ENCODE measurements around the gene FBXO31. TPM values are rescaled to one million over a fixed set of nuclear protein-coding genes. Genes with fewer than 3 reads are reported as not detected.

The FBXO31 gene
- total and polyA plus RNA-seq, 9 of the 15 experiments (the other 6 are each of a cell fraction or from before 2014, with no cell fraction given) = 0.18 to 33.3 (median 10.9) TPM

- TF ChIP-seq TCF15 (CRISPR knock-in tag; IDR thresholded peaks at IDR 0.05) = no peak
- TF ChIP-seq VEZF1 (CRISPR knock-in tag; IDR thresholded peaks at IDR 0.05) = no peak
- TF ChIP-seq MAFF (IDR thresholded peaks at IDR 0.05; ENCODE audit: low read length) = no peak
- 0 out of 2 replicates have a peak, but pooled peaks have one; percentile 10 for TF ChIP-seq DEAF1 (CRISPR knock-in tag; IDR thresholded peaks at IDR 0.05)
- TF ChIP-seq SAFB (IDR thresholded peaks at IDR 0.05; ENCODE audit: borderline replicate concordance, low read depth, low read length) = peak; percentile 93
- TF ChIP-seq HDAC6 (IDR thresholded peaks at IDR 0.05; ENCODE audit: low read depth, low read length) = no peak
- TF ChIP-seq COPS2 (conservative IDR thresholded peaks at IDR 0.05) = no peak
- no peak for TF ChIP-seq TBL1XR1 (IDR thresholded peaks at IDR 0.05; ENCODE audit: low read length in 2 of 2)
- TF ChIP-seq ZNF511 (CRISPR knock-in tag; IDR thresholded peaks at IDR 0.05) = 0 out of 2 replicates have a peak, but pooled peaks have one; percentile 2
- no peak for TF ChIP-seq TFAM (CRISPR knock-in tag; conservative IDR thresholded peaks at IDR 0.05)
- TF ChIP-seq ZNF175 (CRISPR knock-in tag; IDR thresholded peaks at IDR 0.05; ENCODE audit: low read depth) = peak; percentile 49; the same call in 1 of the 2 replicates
- TF ChIP-seq ZNF766 (CRISPR knock-in tag; conservative IDR thresholded peaks at IDR 0.05) = peak; percentile 35; the same call in 1 of the 2 replicates
- no peak for TF ChIP-seq XRCC5 (IDR thresholded peaks at IDR 0.05; ENCODE audit: low read depth, low read length)
- no peak for TF ChIP-seq ATF2 (CRISPR knock-in tag; IDR thresholded peaks at IDR 0.05)
- TF ChIP-seq KAT7 (CRISPR knock-in tag; IDR thresholded peaks at IDR 0.05; ENCODE audit: borderline replicate concordance) = peak; percentile 98
- TF ChIP-seq NFRKB (IDR thresholded peaks at IDR 0.05; ENCODE audit: low read depth) = peak; percentile 76; the same call in 1 of the 2 replicates
- TF ChIP-seq IFI16 (CRISPR knock-in tag; IDR thresholded peaks at IDR 0.05) = no peak
- TF ChIP-seq ZC3H8 (IDR thresholded peaks at IDR 0.05) = no peak
- TF ChIP-seq ETS2 (tag; IDR thresholded peaks at IDR 0.05; ENCODE audit: borderline replicate concordance, poor library complexity, severe bottlenecking) = no peak
- TF ChIP-seq ZNF165 (CRISPR knock-in tag; IDR thresholded peaks at IDR 0.05; ENCODE audit: borderline replicate concordance) = no peak
- TF ChIP-seq TSC22D4 (tag; IDR thresholded peaks at IDR 0.05) = no peak
- 0 out of 2 replicates have a peak, but pooled peaks have one; percentile 4 for TF ChIP-seq ZNF133 (CRISPR knock-in tag; IDR thresholded peaks at IDR 0.05)
- TF ChIP-seq RFX7 (CRISPR knock-in tag; IDR thresholded peaks at IDR 0.05) = no peak
- TF ChIP-seq ETV5 (CRISPR knock-in tag; IDR thresholded peaks at IDR 0.05; ENCODE audit: low read depth) = peak; percentile 64; the same call in 1 of the 2 replicates
- 0 out of 2 replicates have a peak, but pooled peaks have one; percentile 70 for TF ChIP-seq GATAD2A (IDR thresholded peaks at IDR 0.05)
Measured at GRCh38 chr16:87391324-87391949, 7.9 kb upstream of the FBXO31 start (continued).

Measured in K562 (cell line).